Thyroid gland (tissue), 4 donors: ENCODE results near the gene DOCK9. TPM values are rescaled to one million over a fixed set of nuclear protein-coding genes. Genes with fewer than 3 reads are reported as not detected.

Experiments
- DNase-seq, 2 donors: peaks; one replicate each; pipeline ENCODE4 v3.0.0-alpha.2; 2019
- H3K27ac ChIP-seq, 3 donors: fragments of 200-600 bp; sonication (generic); 1 replicate in 2 of 3; 2 replicates in 1 of 3; pipeline ENCODE4 v1.5.1; 2016 to 2019; ENCODE audit warnings: mild to moderate bottlenecking in 1 of 3, moderate library complexity in 1 of 3
- H3K27me3 ChIP-seq: fragments of 200-600 bp; sonication (generic); one replicate; pipeline ENCODE4 v1.5.1; 2019
- H3K36me3 ChIP-seq, 2 donors: fragments of 200-600 bp; sonication (generic); one replicate each; pipeline ENCODE4 v1.5.1; 2016 to 2019
- H3K4me1 ChIP-seq, 2 donors: fragments of 200-600 bp; sonication (generic); one replicate each; pipeline ENCODE4 v1.5.1; 2017 to 2019
- H3K4me3 ChIP-seq, 3 donors: fragments of 200-600 bp; sonication (generic); replicated peaks in 1 of 3; 1 replicate in 2 of 3; 2 replicates in 1 of 3; pipeline ENCODE4 v1.5.1; 2016; ENCODE audit warnings: mild to moderate bottlenecking in 1 of 3
- H3K9me3 ChIP-seq: fragments of 200-600 bp; sonication (generic); one replicate; pipeline ENCODE4 v1.5.1; 2017
- POLR2A ChIP-seq, 2 donors: fragments of 450-650 bp; IDR thresholded peaks; one replicate each; pipeline ENCODE4 v1.6.1; 2017; ENCODE audit warnings: antibody characterized with exemption in 2 of 2, mild to moderate bottlenecking in 2 of 2, moderate library complexity in 1 of 2
- WGBS, 2 donors: methylation state at CpG; one replicate each; pipeline ENCODE4 v1.1.5; 2017; 5-methylcytosine and 5-hydroxymethylcytosine counted together
- intact Hi-C: fragments of 100-400 bp; cut with DNase I; formaldehyde crosslinking; loops from one replicate; pipeline ENCODE4 v1.15.1; 2023
- total RNA-seq, 4 donors: library from RNA; depleted of rRNA; stranded (reverse); fragments of >200 nt; gene quantifications; one replicate each; pipeline ENCODE4 v1.2.3, GENCODE V29; 2016
- TF ChIP-seq, protein P1 (sequence below), 6 experiments: fragments of 200-600 bp in 3 of 6; fragments of 450-650 bp in 3 of 6; sonication (generic) in 3 of 6; IDR thresholded peaks; one replicate each; pipeline ENCODE4 v1.5.1; 2016 to 2019; ENCODE audit warnings: antibody characterized with exemption in 6 of 6, mild to moderate bottlenecking in 2 of 6, inconsistent platforms in 1 of 6, moderate library complexity in 1 of 6

DOCK9 gene
- total RNA-seq, 4 donors from 2014 or later: 126 to 240 (median 160) TPM

DNA sequence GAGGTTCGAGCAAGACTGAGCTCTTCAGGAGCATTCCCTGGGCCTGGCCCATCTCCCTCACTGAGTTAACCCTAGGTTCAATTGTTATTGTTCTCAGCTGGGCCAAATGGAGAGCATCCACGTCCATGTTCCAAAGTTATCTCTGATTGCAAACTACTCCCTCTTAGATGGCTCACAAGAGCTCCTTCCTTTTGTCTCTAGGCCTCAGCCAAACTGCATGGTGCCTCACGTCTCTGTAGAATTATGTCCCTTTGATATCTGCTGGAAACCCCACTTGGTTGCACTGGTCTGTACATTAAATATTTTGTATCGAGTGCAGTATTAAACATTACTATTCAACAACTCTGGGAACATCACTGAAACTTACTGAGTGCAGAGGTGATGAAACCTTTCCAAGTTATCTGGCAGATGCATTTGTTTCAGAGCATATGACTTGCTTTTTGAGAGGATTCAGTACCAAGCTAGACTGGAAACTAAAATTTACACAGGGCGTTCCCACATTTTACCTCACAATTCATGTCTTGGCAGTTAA is 38.1 kb downstream of the DOCK9 start:
- peaks cover 4 to 29% of the 10 kb centered on the region in 2 donors for H3K4me1 ChIP-seq
- no peak overlapping the region for H3K4me3 ChIP-seq
- H3K9me3 ChIP-seq: no peaks in the 10 kb centered on the region
- H3K36me3 ChIP-seq: no peaks in the 10 kb centered on the region
- TF ChIP-seq POLR2A (IDR thresholded peaks at IDR 0.05): no peak
- TF ChIP-seq, protein P1, sequence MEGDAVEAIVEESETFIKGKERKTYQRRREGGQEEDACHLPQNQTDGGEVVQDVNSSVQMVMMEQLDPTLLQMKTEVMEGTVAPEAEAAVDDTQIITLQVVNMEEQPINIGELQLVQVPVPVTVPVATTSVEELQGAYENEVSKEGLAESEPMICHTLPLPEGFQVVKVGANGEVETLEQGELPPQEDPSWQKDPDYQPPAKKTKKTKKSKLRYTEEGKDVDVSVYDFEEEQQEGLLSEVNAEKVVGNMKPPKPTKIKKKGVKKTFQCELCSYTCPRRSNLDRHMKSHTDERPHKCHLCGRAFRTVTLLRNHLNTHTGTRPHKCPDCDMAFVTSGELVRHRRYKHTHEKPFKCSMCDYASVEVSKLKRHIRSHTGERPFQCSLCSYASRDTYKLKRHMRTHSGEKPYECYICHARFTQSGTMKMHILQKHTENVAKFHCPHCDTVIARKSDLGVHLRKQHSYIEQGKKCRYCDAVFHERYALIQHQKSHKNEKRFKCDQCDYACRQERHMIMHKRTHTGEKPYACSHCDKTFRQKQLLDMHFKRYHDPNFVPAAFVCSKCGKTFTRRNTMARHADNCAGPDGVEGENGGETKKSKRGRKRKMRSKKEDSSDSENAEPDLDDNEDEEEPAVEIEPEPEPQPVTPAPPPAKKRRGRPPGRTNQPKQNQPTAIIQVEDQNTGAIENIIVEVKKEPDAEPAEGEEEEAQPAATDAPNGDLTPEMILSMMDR (IDR thresholded peaks at IDR 0.05): no peak
- DNase-seq: no peak
- no peaks in the 10 kb centered on the region for H3K27me3 ChIP-seq
- H3K27ac ChIP-seq: peak overlapping the region in 2 of 3 donors; percentile 4 to 47
- 77 to 78% methylated on average over 5 of the region's 5 CpGs for WGBS, 2 donors
- intact Hi-C loops: no loop called here

DNA sequence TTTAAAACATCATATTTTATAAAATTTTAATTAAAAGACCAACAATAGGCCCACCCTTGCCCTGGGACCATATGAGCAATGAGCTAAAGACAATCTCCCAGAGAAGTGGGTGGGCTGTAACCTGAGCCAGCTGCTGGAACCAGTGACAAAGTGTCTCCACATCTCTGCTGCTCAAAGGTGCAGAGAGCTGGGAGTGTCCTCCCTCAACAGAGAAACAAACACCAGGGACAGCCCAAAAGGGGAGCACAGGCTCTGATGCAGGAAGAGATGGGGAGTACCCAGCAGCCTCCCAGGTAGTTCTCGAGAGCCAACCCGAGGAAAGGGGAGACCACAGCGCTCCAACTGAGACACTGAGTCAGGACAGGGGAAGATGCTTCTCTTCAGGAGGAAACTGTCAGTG is 39.1 kb downstream of the DOCK9 start:
- H3K27ac ChIP-seq: peak overlapping the region in 2 of 3 donors; percentile 4 to 47
- peaks cover 4 to 29% of the 10 kb centered on the region in 2 donors for H3K4me1 ChIP-seq
- no peak for TF ChIP-seq POLR2A (IDR thresholded peaks at IDR 0.05)
- TF ChIP-seq, protein P1 (IDR thresholded peaks at IDR 0.05): no peak
- H3K27me3 ChIP-seq: no peaks in the 10 kb centered on the region
- intact Hi-C loops: no loop called here
- no peaks in the 10 kb centered on the region for H3K9me3 ChIP-seq
- 83 to 86% methylated on average over 3 of the region's 3 CpGs for WGBS, 2 donors
- no peak overlapping the region for H3K4me3 ChIP-seq
- DNase-seq: no peak
- no peaks in the 10 kb centered on the region for H3K36me3 ChIP-seq

DNA sequence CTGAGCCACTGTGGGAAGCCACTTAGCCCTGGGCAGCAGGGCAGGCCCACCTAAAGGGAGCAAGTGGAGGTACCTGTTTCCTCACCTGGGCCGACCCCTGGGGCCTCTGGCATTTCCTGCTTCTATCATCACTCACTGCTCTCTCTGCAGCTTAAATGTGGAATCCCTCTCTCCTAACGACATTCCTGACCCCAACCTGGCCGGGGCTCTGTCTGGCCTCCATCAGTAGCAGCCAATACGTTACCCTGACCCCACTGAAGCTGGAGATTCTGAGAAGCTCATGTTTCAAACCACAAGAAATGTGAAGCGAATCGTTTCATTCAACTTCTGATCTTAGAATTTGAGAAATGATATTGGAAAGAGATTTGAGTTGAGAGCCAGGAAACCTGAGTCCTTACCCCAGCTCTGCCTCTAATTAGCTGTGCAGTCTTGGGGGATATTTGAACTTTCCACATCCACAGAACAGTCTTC is 39.9 kb downstream of the DOCK9 start:
- no peak for DNase-seq
- 69 to 73% methylated on average over 6 of the region's 6 CpGs for WGBS, 2 donors
- Histone ChIP-seq H3K9me3 (no peaks in the 10 kb centered on the region), H3K27me3 (no peaks in the 10 kb centered on the region), H3K4me3 (no peak overlapping the region), H3K4me1 (peaks cover 4 to 26% of the 10 kb centered on the region in 2 donors), H3K36me3 (no peaks in the 10 kb centered on the region), H3K27ac (peak overlapping the region in 1 of 3 donors; percentile 16)
- intact Hi-C loops: no loop called here
- TF ChIP-seq, protein P1 (IDR thresholded peaks at IDR 0.05): no peak
- no peak for TF ChIP-seq POLR2A (IDR thresholded peaks at IDR 0.05)

DNA sequence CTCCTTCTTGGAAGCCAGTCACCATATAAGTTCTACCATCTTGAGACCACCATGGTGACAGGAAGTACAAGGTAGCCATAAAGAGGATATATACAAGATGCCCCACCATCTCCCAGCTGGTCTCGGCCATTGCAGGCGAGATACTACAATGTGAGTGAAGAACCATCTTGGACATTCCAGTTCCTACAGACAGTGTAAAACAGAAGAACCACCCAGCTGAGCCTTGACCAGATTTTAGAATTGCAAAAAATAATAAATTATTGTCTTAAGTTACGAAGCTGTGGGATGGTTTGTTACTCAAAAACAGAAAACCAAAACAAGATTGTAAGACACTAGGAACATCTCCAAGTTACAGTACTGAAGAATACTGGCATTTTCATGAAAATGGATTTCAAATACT is 43.6 kb downstream of the DOCK9 start:
- intact Hi-C loops: no loop called here
- Histone ChIP-seq H3K27me3 (no peaks in the 10 kb centered on the region), H3K4me3 (no peak overlapping the region), H3K27ac (no peak overlapping the region), H3K9me3 (no peaks in the 10 kb centered on the region), H3K4me1 (peaks cover 0 to 11% of the 10 kb centered on the region in 2 donors), H3K36me3 (no peaks in the 10 kb centered on the region)
- DNase-seq: no peak
- WGBS, 2 donors: 98 to 100% methylated on average over 3 of the region's 3 CpGs
- no peak for TF ChIP-seq POLR2A (IDR thresholded peaks at IDR 0.05)
- TF ChIP-seq, protein P1 (IDR thresholded peaks at IDR 0.05): no peak

DNA sequence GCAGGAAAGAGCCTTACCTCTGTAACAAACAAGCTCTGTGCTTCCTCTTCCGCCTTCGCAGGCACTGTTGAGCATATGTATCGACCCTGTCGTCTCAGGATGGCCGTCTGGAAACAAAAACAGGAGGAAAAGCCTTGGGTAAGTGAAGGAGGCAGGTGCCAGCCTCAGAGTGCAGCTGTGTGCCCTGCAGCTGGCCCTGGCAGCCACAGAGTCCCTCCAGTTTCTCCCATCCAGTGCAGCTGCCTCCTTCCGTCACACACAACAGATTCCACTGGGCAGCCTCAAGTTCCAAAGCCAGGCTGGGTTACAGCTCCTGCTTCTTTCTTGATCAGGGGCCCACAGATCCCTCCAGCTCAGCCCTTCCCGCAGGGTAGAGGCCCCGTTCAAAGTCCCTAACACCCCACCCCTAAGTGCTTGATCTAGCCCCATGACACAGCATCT is 47.7 kb downstream of the DOCK9 start:
- intact Hi-C loops: no loop called here
- WGBS, 2 donors: 69 to 74% methylated on average over 8 of the region's 8 CpGs

More for the DNA sequence above, 47.7 kb downstream of the DOCK9 start:
- Histone ChIP-seq H3K4me3 (no peak overlapping the region), H3K9me3 (no peaks in the 10 kb centered on the region), H3K27me3 (no peaks in the 10 kb centered on the region), H3K4me1 (peaks cover 12 to 18% of the 10 kb centered on the region in 2 donors), H3K27ac (peak overlapping the region in 2 of 3 donors; percentile 22 to 44), H3K36me3 (no peaks in the 10 kb centered on the region)
- TF ChIP-seq, protein P1 (IDR thresholded peaks at IDR 0.05): no peak
- no peak for TF ChIP-seq POLR2A (IDR thresholded peaks at IDR 0.05)
- DNase-seq: no peak
